WTC11 (cell line): ENCODE measurements around the gene KLK13.

Source experiments
- CBFB ChIP-seq: sonication (generic); formaldehyde crosslinking; IDR thresholded peaks from 2 replicates; pipeline ENCODE4 v1.8.1; 2022; ENCODE audit warnings: mild to moderate bottlenecking, low read depth, missing genetic modification reagents
- CREB1 ChIP-seq: sonication (generic); formaldehyde crosslinking; IDR thresholded peaks from 2 replicates; pipeline ENCODE4 v1.8.0; 2023; ENCODE audit warnings: mild to moderate bottlenecking, missing genetic modification reagents
- CREM ChIP-seq: sonication (generic); formaldehyde crosslinking; IDR thresholded peaks from 2 replicates; pipeline ENCODE4 v1.8.1; 2022; ENCODE audit warnings: mild to moderate bottlenecking, missing genetic modification reagents, moderate library complexity
- CTCF ChIP-seq: fragments of 200-600 bp; IDR thresholded peaks from 2 replicates; pipeline ENCODE4 v1.8.0; 2022; ENCODE audit warnings: antibody characterized with exemption
- ETV6 ChIP-seq: sonication (generic); formaldehyde crosslinking; IDR thresholded peaks from 2 replicates; pipeline ENCODE4 v1.8.1; 2022; ENCODE audit warnings: mild to moderate bottlenecking, missing genetic modification reagents
- IRF1 ChIP-seq: sonication (generic); formaldehyde crosslinking; IDR thresholded peaks from 2 replicates; pipeline ENCODE4 v1.8.0; 2023; ENCODE audit warnings: missing genetic modification reagents
- JUN ChIP-seq: sonication (generic); formaldehyde crosslinking; IDR thresholded peaks from 2 replicates; pipeline ENCODE4 v1.8.0; 2023; ENCODE audit warnings: mild to moderate bottlenecking, missing genetic modification reagents
- MAX ChIP-seq: sonication (generic); formaldehyde crosslinking; IDR thresholded peaks from 2 replicates; pipeline ENCODE4 v1.8.0; 2022; ENCODE audit warnings: mild to moderate bottlenecking, missing genetic modification reagents
- NR3C1 ChIP-seq: sonication (generic); formaldehyde crosslinking; conservative IDR thresholded peaks from 2 replicates; pipeline ENCODE4 v1.8.1; 2023; ENCODE audit warnings: low read depth, mild to moderate bottlenecking, missing genetic modification reagents
- TF ChIP-seq, protein P1 (sequence below): sonication (generic); formaldehyde crosslinking; IDR thresholded peaks from 2 replicates; pipeline ENCODE4 v1.8.1; 2023; ENCODE audit warnings: mild to moderate bottlenecking, missing genetic modification reagents, borderline replicate concordance
- TF ChIP-seq, protein P2 (sequence below): sonication (generic); formaldehyde crosslinking; IDR thresholded peaks from 2 replicates; pipeline ENCODE4 v1.8.0; 2022; ENCODE audit warnings: missing genetic modification reagents
- TF ChIP-seq, protein P3 (sequence below): sonication (generic); formaldehyde crosslinking; IDR thresholded peaks from 2 replicates; pipeline ENCODE4 v1.8.1; 2022; ENCODE audit warnings: low read depth, mild to moderate bottlenecking, moderate library complexity, missing genetic modification reagents, borderline replicate concordance

GRCh38 chr19:51026554-51026831, 38.4 kb downstream of the KLK13 start, which contains the start of gene KLK11:
- no peak for TF ChIP-seq CREM (CRISPR knock-in tag)
- TF ChIP-seq, protein P1, sequence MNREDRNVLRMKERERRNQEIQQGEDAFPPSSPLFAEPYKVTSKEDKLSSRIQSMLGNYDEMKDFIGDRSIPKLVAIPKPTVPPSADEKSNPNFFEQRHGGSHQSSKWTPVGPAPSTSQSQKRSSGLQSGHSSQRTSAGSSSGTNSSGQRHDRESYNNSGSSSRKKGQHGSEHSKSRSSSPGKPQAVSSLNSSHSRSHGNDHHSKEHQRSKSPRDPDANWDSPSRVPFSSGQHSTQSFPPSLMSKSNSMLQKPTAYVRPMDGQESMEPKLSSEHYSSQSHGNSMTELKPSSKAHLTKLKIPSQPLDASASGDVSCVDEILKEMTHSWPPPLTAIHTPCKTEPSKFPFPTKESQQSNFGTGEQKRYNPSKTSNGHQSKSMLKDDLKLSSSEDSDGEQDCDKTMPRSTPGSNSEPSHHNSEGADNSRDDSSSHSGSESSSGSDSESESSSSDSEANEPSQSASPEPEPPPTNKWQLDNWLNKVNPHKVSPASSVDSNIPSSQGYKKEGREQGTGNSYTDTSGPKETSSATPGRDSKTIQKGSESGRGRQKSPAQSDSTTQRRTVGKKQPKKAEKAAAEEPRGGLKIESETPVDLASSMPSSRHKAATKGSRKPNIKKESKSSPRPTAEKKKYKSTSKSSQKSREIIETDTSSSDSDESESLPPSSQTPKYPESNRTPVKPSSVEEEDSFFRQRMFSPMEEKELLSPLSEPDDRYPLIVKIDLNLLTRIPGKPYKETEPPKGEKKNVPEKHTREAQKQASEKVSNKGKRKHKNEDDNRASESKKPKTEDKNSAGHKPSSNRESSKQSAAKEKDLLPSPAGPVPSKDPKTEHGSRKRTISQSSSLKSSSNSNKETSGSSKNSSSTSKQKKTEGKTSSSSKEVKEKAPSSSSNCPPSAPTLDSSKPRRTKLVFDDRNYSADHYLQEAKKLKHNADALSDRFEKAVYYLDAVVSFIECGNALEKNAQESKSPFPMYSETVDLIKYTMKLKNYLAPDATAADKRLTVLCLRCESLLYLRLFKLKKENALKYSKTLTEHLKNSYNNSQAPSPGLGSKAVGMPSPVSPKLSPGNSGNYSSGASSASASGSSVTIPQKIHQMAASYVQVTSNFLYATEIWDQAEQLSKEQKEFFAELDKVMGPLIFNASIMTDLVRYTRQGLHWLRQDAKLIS: no peak
- no peak for TF ChIP-seq IRF1
- no peak for TF ChIP-seq CTCF
- TF ChIP-seq, protein P2, sequence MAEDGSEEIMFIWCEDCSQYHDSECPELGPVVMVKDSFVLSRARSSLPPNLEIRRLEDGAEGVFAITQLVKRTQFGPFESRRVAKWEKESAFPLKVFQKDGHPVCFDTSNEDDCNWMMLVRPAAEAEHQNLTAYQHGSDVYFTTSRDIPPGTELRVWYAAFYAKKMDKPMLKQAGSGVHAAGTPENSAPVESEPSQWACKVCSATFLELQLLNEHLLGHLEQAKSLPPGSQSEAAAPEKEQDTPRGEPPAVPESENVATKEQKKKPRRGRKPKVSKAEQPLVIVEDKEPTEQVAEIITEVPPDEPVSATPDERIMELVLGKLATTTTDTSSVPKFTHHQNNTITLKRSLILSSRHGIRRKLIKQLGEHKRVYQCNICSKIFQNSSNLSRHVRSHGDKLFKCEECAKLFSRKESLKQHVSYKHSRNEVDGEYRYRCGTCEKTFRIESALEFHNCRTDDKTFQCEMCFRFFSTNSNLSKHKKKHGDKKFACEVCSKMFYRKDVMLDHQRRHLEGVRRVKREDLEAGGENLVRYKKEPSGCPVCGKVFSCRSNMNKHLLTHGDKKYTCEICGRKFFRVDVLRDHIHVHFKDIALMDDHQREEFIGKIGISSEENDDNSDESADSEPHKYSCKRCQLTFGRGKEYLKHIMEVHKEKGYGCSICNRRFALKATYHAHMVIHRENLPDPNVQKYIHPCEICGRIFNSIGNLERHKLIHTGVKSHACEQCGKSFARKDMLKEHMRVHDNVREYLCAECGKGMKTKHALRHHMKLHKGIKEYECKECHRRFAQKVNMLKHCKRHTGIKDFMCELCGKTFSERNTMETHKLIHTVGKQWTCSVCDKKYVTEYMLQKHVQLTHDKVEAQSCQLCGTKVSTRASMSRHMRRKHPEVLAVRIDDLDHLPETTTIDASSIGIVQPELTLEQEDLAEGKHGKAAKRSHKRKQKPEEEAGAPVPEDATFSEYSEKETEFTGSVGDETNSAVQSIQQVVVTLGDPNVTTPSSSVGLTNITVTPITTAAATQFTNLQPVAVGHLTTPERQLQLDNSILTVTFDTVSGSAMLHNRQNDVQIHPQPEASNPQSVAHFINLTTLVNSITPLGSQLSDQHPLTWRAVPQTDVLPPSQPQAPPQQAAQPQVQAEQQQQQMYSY (CRISPR knock-in tag): no peak
- no peak for TF ChIP-seq ETV6 (CRISPR knock-in tag)
- TF ChIP-seq JUN (CRISPR knock-in tag): no peak
- TF ChIP-seq CREB1: no peak
- no peak for TF ChIP-seq CBFB (CRISPR knock-in tag)
- no peak for TF ChIP-seq MAX (CRISPR knock-in tag)
- TF ChIP-seq, protein P3, sequence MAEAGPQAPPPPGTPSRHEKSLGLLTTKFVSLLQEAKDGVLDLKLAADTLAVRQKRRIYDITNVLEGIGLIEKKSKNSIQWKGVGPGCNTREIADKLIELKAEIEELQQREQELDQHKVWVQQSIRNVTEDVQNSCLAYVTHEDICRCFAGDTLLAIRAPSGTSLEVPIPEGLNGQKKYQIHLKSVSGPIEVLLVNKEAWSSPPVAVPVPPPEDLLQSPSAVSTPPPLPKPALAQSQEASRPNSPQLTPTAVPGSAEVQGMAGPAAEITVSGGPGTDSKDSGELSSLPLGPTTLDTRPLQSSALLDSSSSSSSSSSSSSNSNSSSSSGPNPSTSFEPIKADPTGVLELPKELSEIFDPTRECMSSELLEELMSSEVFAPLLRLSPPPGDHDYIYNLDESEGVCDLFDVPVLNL (CRISPR knock-in tag): no peak
- no peak for TF ChIP-seq NR3C1 (CRISPR knock-in tag)
